K562 (cell line): ENCODE measurements around the gene GGA3. TPM values are rescaled to one million over a fixed set of nuclear protein-coding genes. Genes with fewer than 3 reads are reported as not detected.
A peak's percentile ranks its signal among the peaks of the same experiment; 100 is the strongest.

Experiments used
- ARID1B ChIP-seq: fragments of 450-650 bp; IDR thresholded peaks from 2 replicates; pipeline ENCODE4 v1.6.1; 2016; ENCODE audit warnings: antibody characterized with exemption, mild to moderate bottlenecking, inconsistent platforms
- CBFA2T2 ChIP-seq: fragments of 450-650 bp; conservative IDR thresholded peaks from 2 replicates; pipeline ENCODE4 v1.6.1; 2017; ENCODE audit warnings: mild to moderate bottlenecking
- CHD2 ChIP-seq: IDR thresholded peaks from 2 replicates; pipeline ENCODE4 v1.6.1; 2011; ENCODE audit warnings: low read depth, low read length
- ERF ChIP-seq: fragments of 450-650 bp; formaldehyde crosslinking; IDR thresholded peaks from 2 replicates; pipeline ENCODE4 v1.4.0; 2020; ENCODE audit warnings: mild to moderate bottlenecking, mixed read lengths
- MEF2A ChIP-seq: IDR thresholded peaks from 2 replicates; pipeline ENCODE4 v1.6.1; 2011; ENCODE audit warnings: low read depth, mild to moderate bottlenecking, low read length, moderate library complexity; ENCODE audit not compliant: control insufficient read depth
- NFIC ChIP-seq: fragments of 450-650 bp; IDR thresholded peaks from 2 replicates; pipeline ENCODE4 v1.6.1; 2017; ENCODE audit warnings: mild to moderate bottlenecking, inconsistent platforms
- RBBP5 ChIP-seq: fragments of 200-600 bp; sonication (generic); IDR thresholded peaks from 2 replicates; pipeline ENCODE4 v1.6.1; 2012; ENCODE audit warnings: borderline replicate concordance, mild to moderate bottlenecking, low read length, control low read depth, inconsistent platforms; ENCODE audit not compliant: insufficient read depth, poor library complexity, severe bottlenecking
- RBM34 ChIP-seq: fragments of 200-400 bp; formaldehyde crosslinking; IDR thresholded peaks from 2 replicates; pipeline ENCODE4 v1.6.1; 2018; ENCODE audit warnings: low read length, borderline replicate concordance; ENCODE audit not compliant: insufficient read depth
- SNIP1 ChIP-seq: fragments of 450-650 bp; IDR thresholded peaks from 2 replicates; pipeline ENCODE4 v1.7.1; 2017; ENCODE audit warnings: low read depth, mild to moderate bottlenecking
- TAF1 ChIP-seq: IDR thresholded peaks from 2 replicates; pipeline ENCODE4 v1.6.1; 2011; ENCODE audit warnings: mild to moderate bottlenecking, low read length, moderate library complexity; ENCODE audit not compliant: insufficient read depth, control insufficient read depth, severe bottlenecking; ENCODE audit errors: extremely low read depth
- polyA plus RNA-seq, 8 experiments: library from polyadenylated mRNA; depleted of rRNA in 4 of 8; stranded (reverse) in 5 of 8; unstranded in 3 of 8; fragments of >200 nt; fragmentation: Nextera tagmentation in 2 of 8; fragmentation: Illumina TruSeq in 1 of 8; extraction: Ambion mirVana in 2 of 8; extraction: Trizol in 1 of 8; gene quantifications; 2 replicates each; pipeline versions ENCODE4 v1.2.1 to v1.2.3, GENCODE V29; 2011 to 2014; ENCODE audit warnings: inconsistent platforms in 1 of 8, missing spikeins in 1 of 8
- total RNA-seq, 7 experiments: library from RNA; depleted of rRNA in 6 of 7; stranded (reverse); fragments of >200 nt in 6 of 7; fragmentation: Illumina TruSeq in 2 of 7; extraction: Trizol in 2 of 7; gene quantifications; 2 replicates each; pipeline versions ENCODE4 v1.2.1 to v1.2.3, GENCODE V29; 2011 to 2021; ENCODE audit warnings: low replicate concordance in 1 of 7
- TF ChIP-seq, protein P1 (sequence below): sonication (generic); formaldehyde crosslinking; IDR thresholded peaks from 2 replicates; pipeline ENCODE4 v1.8.0; 2022; ENCODE audit warnings: mild to moderate bottlenecking, missing genetic modification reagents
- TF ChIP-seq, protein P2 (sequence below): sonication (generic); formaldehyde crosslinking; IDR thresholded peaks from 2 replicates; pipeline ENCODE4 v1.8.0; 2022; ENCODE audit warnings: mild to moderate bottlenecking, missing genetic modification reagents
- TF ChIP-seq, protein P3 (sequence below): sonication (generic); formaldehyde crosslinking; IDR thresholded peaks from 2 replicates; pipeline ENCODE4 v1.9.0; 2022; ENCODE audit warnings: mild to moderate bottlenecking, missing genetic modification reagents
- TF ChIP-seq, protein P4 (sequence below): fragments of 450-650 bp; IDR thresholded peaks from 2 replicates; pipeline ENCODE4 v1.6.1; 2017; ENCODE audit warnings: antibody characterized with exemption
- TF ChIP-seq, protein P5 (sequence below): fragments of 450-650 bp; IDR thresholded peaks from 2 replicates; pipeline ENCODE4 v1.7.1; 2018; ENCODE audit warnings: mild to moderate bottlenecking, low read depth; ENCODE audit not compliant: partially characterized antibody

The GGA3 gene
- total and polyA plus RNA-seq, 9 of the 15 experiments (the other 6 are each of a cell fraction or from before 2014, with no cell fraction given), result 5.7 to 64.9 (median 25.4) TPM

DNA sequence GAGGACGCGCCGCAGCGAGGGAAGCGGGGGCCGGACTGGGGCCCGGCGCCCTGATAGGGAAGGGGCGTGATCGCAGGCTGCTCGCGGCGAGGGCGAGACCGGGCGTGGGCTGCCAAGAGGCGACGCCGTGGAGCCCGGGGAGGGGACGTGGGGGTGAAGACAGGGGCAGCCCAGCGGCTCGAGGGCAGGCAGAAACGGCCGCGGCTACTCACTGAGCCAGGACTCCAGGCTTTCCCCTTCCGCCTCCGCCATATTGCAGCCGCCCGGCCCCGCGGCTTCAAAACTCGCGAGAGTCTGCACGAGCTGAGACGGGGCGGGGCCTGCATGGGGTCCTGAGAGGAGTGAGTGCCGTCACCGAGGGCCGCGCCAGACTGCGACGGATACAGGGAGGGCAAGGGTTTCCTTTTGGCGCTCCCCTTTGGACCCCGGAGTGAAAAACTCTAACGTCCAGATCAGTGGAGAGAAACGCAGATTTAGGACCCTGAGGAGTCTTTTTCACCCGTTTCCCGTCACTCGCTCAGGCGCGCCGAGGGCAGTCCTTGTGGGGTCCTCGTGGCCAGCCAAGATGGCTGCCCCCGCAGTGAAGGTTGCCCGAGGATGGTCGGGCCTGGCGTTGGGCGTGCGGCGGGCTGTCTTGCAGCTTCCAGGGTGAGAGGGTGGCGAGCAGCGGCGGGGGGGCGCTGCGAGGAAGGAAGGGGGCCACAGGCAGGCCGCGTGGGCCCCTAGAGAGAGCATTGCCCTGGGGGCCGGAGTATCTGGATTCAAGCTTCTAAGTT lies at the start of gene GGA3, which contains the start of gene MRPS7 (continued):
- TF ChIP-seq, protein P1, sequence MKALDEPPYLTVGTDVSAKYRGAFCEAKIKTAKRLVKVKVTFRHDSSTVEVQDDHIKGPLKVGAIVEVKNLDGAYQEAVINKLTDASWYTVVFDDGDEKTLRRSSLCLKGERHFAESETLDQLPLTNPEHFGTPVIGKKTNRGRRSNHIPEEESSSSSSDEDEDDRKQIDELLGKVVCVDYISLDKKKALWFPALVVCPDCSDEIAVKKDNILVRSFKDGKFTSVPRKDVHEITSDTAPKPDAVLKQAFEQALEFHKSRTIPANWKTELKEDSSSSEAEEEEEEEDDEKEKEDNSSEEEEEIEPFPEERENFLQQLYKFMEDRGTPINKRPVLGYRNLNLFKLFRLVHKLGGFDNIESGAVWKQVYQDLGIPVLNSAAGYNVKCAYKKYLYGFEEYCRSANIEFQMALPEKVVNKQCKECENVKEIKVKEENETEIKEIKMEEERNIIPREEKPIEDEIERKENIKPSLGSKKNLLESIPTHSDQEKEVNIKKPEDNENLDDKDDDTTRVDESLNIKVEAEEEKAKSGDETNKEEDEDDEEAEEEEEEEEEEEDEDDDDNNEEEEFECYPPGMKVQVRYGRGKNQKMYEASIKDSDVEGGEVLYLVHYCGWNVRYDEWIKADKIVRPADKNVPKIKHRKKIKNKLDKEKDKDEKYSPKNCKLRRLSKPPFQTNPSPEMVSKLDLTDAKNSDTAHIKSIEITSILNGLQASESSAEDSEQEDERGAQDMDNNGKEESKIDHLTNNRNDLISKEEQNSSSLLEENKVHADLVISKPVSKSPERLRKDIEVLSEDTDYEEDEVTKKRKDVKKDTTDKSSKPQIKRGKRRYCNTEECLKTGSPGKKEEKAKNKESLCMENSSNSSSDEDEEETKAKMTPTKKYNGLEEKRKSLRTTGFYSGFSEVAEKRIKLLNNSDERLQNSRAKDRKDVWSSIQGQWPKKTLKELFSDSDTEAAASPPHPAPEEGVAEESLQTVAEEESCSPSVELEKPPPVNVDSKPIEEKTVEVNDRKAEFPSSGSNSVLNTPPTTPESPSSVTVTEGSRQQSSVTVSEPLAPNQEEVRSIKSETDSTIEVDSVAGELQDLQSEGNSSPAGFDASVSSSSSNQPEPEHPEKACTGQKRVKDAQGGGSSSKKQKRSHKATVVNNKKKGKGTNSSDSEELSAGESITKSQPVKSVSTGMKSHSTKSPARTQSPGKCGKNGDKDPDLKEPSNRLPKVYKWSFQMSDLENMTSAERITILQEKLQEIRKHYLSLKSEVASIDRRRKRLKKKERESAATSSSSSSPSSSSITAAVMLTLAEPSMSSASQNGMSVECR (CRISPR knock-in tag), result peak; percentile 93
- no peak for TF ChIP-seq SNIP1
- TF ChIP-seq, protein P2, sequence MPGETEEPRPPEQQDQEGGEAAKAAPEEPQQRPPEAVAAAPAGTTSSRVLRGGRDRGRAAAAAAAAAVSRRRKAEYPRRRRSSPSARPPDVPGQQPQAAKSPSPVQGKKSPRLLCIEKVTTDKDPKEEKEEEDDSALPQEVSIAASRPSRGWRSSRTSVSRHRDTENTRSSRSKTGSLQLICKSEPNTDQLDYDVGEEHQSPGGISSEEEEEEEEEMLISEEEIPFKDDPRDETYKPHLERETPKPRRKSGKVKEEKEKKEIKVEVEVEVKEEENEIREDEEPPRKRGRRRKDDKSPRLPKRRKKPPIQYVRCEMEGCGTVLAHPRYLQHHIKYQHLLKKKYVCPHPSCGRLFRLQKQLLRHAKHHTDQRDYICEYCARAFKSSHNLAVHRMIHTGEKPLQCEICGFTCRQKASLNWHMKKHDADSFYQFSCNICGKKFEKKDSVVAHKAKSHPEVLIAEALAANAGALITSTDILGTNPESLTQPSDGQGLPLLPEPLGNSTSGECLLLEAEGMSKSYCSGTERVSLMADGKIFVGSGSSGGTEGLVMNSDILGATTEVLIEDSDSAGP (CRISPR knock-in tag), result no peak
- TF ChIP-seq RBBP5, result peak; percentile 98
- TF ChIP-seq, protein P3, sequence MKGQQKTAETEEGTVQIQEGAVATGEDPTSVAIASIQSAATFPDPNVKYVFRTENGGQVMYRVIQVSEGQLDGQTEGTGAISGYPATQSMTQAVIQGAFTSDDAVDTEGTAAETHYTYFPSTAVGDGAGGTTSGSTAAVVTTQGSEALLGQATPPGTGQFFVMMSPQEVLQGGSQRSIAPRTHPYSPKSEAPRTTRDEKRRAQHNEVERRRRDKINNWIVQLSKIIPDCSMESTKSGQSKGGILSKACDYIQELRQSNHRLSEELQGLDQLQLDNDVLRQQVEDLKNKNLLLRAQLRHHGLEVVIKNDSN (CRISPR knock-in tag), result peak; percentile 60
- TF ChIP-seq NFIC, result peak; percentile 33
- TF ChIP-seq TAF1, result peak; percentile 96
- TF ChIP-seq CBFA2T2, result no peak
- TF ChIP-seq MEF2A, result no peak
- no peak for TF ChIP-seq RBM34
- peak; percentile 71 for TF ChIP-seq ERF (CRISPR knock-in tag)
- TF ChIP-seq CHD2, result peak; percentile 99
- TF ChIP-seq ARID1B, result peak; percentile 28; the same call in 1 of the 2 replicates
- TF ChIP-seq, protein P4, sequence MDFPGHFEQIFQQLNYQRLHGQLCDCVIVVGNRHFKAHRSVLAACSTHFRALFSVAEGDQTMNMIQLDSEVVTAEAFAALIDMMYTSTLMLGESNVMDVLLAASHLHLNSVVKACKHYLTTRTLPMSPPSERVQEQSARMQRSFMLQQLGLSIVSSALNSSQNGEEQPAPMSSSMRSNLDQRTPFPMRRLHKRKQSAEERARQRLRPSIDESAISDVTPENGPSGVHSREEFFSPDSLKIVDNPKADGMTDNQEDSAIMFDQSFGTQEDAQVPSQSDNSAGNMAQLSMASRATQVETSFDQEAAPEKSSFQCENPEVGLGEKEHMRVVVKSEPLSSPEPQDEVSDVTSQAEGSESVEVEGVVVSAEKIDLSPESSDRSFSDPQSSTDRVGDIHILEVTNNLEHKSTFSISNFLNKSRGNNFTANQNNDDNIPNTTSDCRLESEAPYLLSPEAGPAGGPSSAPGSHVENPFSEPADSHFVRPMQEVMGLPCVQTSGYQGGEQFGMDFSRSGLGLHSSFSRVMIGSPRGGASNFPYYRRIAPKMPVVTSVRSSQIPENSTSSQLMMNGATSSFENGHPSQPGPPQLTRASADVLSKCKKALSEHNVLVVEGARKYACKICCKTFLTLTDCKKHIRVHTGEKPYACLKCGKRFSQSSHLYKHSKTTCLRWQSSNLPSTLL, result no peak
- TF ChIP-seq, protein P5, sequence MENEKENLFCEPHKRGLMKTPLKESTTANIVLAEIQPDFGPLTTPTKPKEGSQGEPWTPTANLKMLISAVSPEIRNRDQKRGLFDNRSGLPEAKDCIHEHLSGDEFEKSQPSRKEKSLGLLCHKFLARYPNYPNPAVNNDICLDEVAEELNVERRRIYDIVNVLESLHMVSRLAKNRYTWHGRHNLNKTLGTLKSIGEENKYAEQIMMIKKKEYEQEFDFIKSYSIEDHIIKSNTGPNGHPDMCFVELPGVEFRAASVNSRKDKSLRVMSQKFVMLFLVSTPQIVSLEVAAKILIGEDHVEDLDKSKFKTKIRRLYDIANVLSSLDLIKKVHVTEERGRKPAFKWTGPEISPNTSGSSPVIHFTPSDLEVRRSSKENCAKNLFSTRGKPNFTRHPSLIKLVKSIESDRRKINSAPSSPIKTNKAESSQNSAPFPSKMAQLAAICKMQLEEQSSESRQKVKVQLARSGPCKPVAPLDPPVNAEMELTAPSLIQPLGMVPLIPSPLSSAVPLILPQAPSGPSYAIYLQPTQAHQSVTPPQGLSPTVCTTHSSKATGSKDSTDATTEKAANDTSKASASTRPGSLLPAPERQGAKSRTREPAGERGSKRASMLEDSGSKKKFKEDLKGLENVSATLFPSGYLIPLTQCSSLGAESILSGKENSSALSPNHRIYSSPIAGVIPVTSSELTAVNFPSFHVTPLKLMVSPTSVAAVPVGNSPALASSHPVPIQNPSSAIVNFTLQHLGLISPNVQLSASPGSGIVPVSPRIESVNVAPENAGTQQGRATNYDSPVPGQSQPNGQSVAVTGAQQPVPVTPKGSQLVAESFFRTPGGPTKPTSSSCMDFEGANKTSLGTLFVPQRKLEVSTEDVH, result peak; percentile 14
